H1 (cell line): ENCODE data around the gene FMOD. TPM values are rescaled to one million over a fixed set of nuclear protein-coding genes. Genes with fewer than 3 reads are reported as not detected.

Experiments
- CTCF ChIA-PET: fragments of 300-600 bp; sonication (Branson Sonifier 250); formaldehyde crosslinking; loops from one replicate; lab custom pipeline; 2021; ENCODE audit not compliant: partially characterized antibody; lab: Charles Lee
- POLR2A ChIA-PET: fragments of 300-600 bp; sonication (Branson Sonifier 250); formaldehyde crosslinking; loops from one replicate; lab custom pipeline; 2021; ENCODE audit warnings: inconsistent platforms; ENCODE audit not compliant: partially characterized antibody; lab: Charles Lee
- DNase-seq, 2 experiments: peaks; one replicate each; pipeline versions ENCODE4 v3.0.0 to v3.0.0-alpha.2; 2010 to 2022; ENCODE audit warnings: low spot score in 2 of 2, low read depth in 1 of 2, mixed read lengths in 1 of 2
- FAIRE-seq: peaks from 2 replicates; lab custom pipeline; 2011; peaks lifted over from hg19 to GRCh38; lab: Jason Lieb, UNC
- H2AFZ ChIP-seq: 2 replicates; pipeline ENCODE4 v1.8.1; 2012; ENCODE audit warnings: low read length, inconsistent platforms
- H2AK5ac ChIP-seq: 2 replicates; pipeline ENCODE4 v1.6.1; 2013; ENCODE audit warnings: low read depth, low read length
- H2BK120ac ChIP-seq: replicated peaks from 2 replicates; pipeline ENCODE3; 2013; ENCODE audit warnings: low read depth, low read length, inconsistent platforms
- H2BK12ac ChIP-seq: 2 replicates; pipeline ENCODE4 v1.6.1; 2013; ENCODE audit warnings: low read depth, low read length
- H2BK15ac ChIP-seq: 2 replicates; pipeline ENCODE4 v1.6.1; 2013; ENCODE audit warnings: low read length
- H2BK20ac ChIP-seq: 2 replicates; pipeline ENCODE4 v1.6.1; 2013; ENCODE audit warnings: low read length
- H2BK5ac ChIP-seq: 2 replicates; pipeline ENCODE4 v1.6.1; 2013; ENCODE audit warnings: low read depth, low read length
- H3K14ac ChIP-seq: 2 replicates; pipeline ENCODE4 v1.6.1; 2013; ENCODE audit warnings: inconsistent platforms; ENCODE audit not compliant: insufficient read length
- H3K18ac ChIP-seq: 2 replicates; pipeline ENCODE4 v1.6.1; 2013; ENCODE audit warnings: low read length; ENCODE audit errors: extremely low read depth
- H3K23ac ChIP-seq: 2 replicates; pipeline ENCODE4 v1.6.1; 2013; ENCODE audit warnings: inconsistent platforms; ENCODE audit not compliant: insufficient read length
- H3K23me2 ChIP-seq: 2 replicates; pipeline ENCODE4 v1.6.1; 2013; ENCODE audit warnings: low read depth, low read length
- H3K27ac ChIP-seq: 2 replicates; pipeline ENCODE4 v1.6.1; 2011; ENCODE audit warnings: low read depth, low read length, inconsistent platforms
- H3K27me3 ChIP-seq, 4 experiments: replicated peaks in 1 of 4; 1 replicate in 1 of 4; 2 replicates in 3 of 4; pipeline versions ENCODE4 v1.6.1 to v1.8.1; 2011 to 2013; ENCODE audit warnings: low read length in 3 of 4, mild to moderate bottlenecking in 3 of 4, inconsistent platforms in 2 of 4, mixed read lengths in 2 of 4, moderate library complexity in 1 of 4; ENCODE audit not compliant: control insufficient read depth in 3 of 4, insufficient read depth in 3 of 4; ENCODE audit errors: extremely low read depth in 1 of 4
- H3K36me3 ChIP-seq, 4 experiments: 2 replicates each; pipeline versions ENCODE4 v1.6.1 to v1.8.1; 2011 to 2013; ENCODE audit warnings: mild to moderate bottlenecking in 4 of 4, low read length in 3 of 4, moderate library complexity in 2 of 4, control low read depth in 1 of 4, inconsistent platforms in 1 of 4; ENCODE audit not compliant: insufficient read depth in 4 of 4, control insufficient read depth in 2 of 4
- H3K4ac ChIP-seq: replicated peaks from 2 replicates; pipeline ENCODE3; 2013; ENCODE audit warnings: low read length, low read depth, mixed read lengths, inconsistent platforms; ENCODE audit not compliant: insufficient read length
- H3K4me1 ChIP-seq, 4 experiments: replicated peaks in 1 of 4; 1 replicate in 1 of 4; 2 replicates in 3 of 4; pipeline versions ENCODE4 v1.6.1 to v1.8.1; 2011 to 2013; ENCODE audit warnings: low read length in 3 of 4, inconsistent platforms in 2 of 4, mixed read lengths in 1 of 4; ENCODE audit not compliant: insufficient read depth in 4 of 4, control insufficient read depth in 3 of 4
- H3K4me2 ChIP-seq, 2 experiments: 2 replicates each; pipeline versions ENCODE4 v1.6.1 to v1.8.1; 2011 to 2013; ENCODE audit warnings: low read depth in 2 of 2, low read length in 2 of 2, control low read depth in 1 of 2, inconsistent platforms in 1 of 2, mild to moderate bottlenecking in 1 of 2; ENCODE audit not compliant: insufficient read depth in 1 of 2
- H3K4me3 ChIP-seq, 4 experiments: fragments of 200-600, 300-600 bp in 1 of 4; sonication (generic), shearing (Covaris generic), sonication (Bioruptor Twin) in 1 of 4; 2 replicates each; pipeline versions ENCODE4 v1.5.1 to v1.8.1; 2011 to 2016; ENCODE audit warnings: low read length in 4 of 4, low read depth in 3 of 4, control low read depth in 2 of 4, inconsistent platforms in 2 of 4, mild to moderate bottlenecking in 2 of 4, mixed read lengths in 1 of 4, moderate library complexity in 1 of 4; ENCODE audit not compliant: insufficient read depth in 2 of 4; ENCODE audit errors: extremely low read depth in 1 of 4
- H3K56ac ChIP-seq: replicated peaks from 2 replicates; pipeline ENCODE3; 2013; ENCODE audit warnings: low read depth, mild to moderate bottlenecking, mixed read lengths, low read length, inconsistent platforms; ENCODE audit not compliant: insufficient read length
- H3K79me1 ChIP-seq: 2 replicates; pipeline ENCODE4 v1.6.1; 2013; ENCODE audit warnings: low read depth, low read length, control low read depth
- H3K79me2 ChIP-seq, 2 experiments: 2 replicates each; pipeline versions ENCODE4 v1.6.1 to v1.8.1; 2012 to 2013; ENCODE audit warnings: low read length in 2 of 2, mild to moderate bottlenecking in 2 of 2, inconsistent platforms in 1 of 2; ENCODE audit not compliant: insufficient read depth in 2 of 2, control insufficient read depth in 1 of 2
- H3K9ac ChIP-seq, 4 experiments: replicated peaks in 1 of 4; 1 replicate in 1 of 4; 2 replicates in 3 of 4; pipeline versions ENCODE4 v1.6.1 to v1.8.1; 2011 to 2013; ENCODE audit warnings: low read depth in 3 of 4, low read length in 3 of 4, control low read depth in 2 of 4, mild to moderate bottlenecking in 2 of 4, moderate library complexity in 2 of 4, inconsistent platforms in 1 of 4; ENCODE audit errors: extremely low read depth in 1 of 4
- H3K9me3 ChIP-seq, 2 experiments: 2 replicates each; pipeline versions ENCODE4 v1.6.1 to v1.8.1; 2012 to 2013; ENCODE audit warnings: mild to moderate bottlenecking in 2 of 2, moderate library complexity in 2 of 2, control low read depth in 1 of 2, inconsistent platforms in 1 of 2, low read depth in 1 of 2, low read length in 1 of 2, mixed read lengths in 1 of 2; ENCODE audit not compliant: insufficient read depth in 2 of 2
- H4K20me1 ChIP-seq, 2 experiments: replicated peaks in 1 of 2; 2 replicates each; pipeline versions ENCODE3 to v1.8.1; 2011 to 2013; ENCODE audit warnings: inconsistent platforms in 2 of 2, low read length in 2 of 2, mild to moderate bottlenecking in 1 of 2; ENCODE audit not compliant: insufficient read depth in 2 of 2, control insufficient read depth in 1 of 2
- H4K5ac ChIP-seq: 2 replicates; pipeline ENCODE4 v1.6.1; 2013; ENCODE audit warnings: low read length, low read depth, mixed read lengths, inconsistent platforms; ENCODE audit not compliant: insufficient read length
- H4K8ac ChIP-seq: 2 replicates; pipeline ENCODE4 v1.8.0; 2013; ENCODE audit warnings: mild to moderate bottlenecking, moderate library complexity, low read length, inconsistent platforms; ENCODE audit not compliant: insufficient read depth; ENCODE audit errors: extremely low read depth
- H4K91ac ChIP-seq: replicated peaks from 2 replicates; pipeline ENCODE3; 2013; ENCODE audit warnings: low read length, mixed read lengths, inconsistent platforms; ENCODE audit not compliant: insufficient read length
- BRCA1 ChIP-seq: IDR thresholded peaks from 2 replicates; pipeline ENCODE4 v1.6.1; 2012; ENCODE audit warnings: low read depth, low read length, improper control_type of control experiment
- EZH2 ChIP-seq: fragments of 200-600 bp; sonication (generic); IDR thresholded peaks from 2 replicates; pipeline ENCODE4 v1.7.1; 2012; ENCODE audit warnings: low read depth, mild to moderate bottlenecking, moderate library complexity, low read length, inconsistent platforms; ENCODE audit not compliant: severe bottlenecking
- GABPA ChIP-seq: IDR thresholded peaks from 2 replicates; pipeline ENCODE4 v1.6.1; 2011; ENCODE audit warnings: mild to moderate bottlenecking, low read length, moderate library complexity, borderline replicate concordance; ENCODE audit not compliant: insufficient read depth
- JUN ChIP-seq: IDR thresholded peaks from 2 replicates; pipeline ENCODE4 v1.6.1; 2011; ENCODE audit warnings: low read depth, mild to moderate bottlenecking, improper control_type of control experiment, low read length
- KDM1A ChIP-seq: fragments of 200-600, 300-600 bp; sonication (generic); IDR thresholded peaks from 2 replicates; pipeline ENCODE4 v1.7.1; 2016; ENCODE audit warnings: mild to moderate bottlenecking, low read length, borderline replicate concordance
- NRF1 ChIP-seq: IDR thresholded peaks from 2 replicates; pipeline ENCODE4 v1.6.1; 2011; ENCODE audit warnings: mild to moderate bottlenecking, low read depth, low read length, improper control_type of control experiment
- RNF2 ChIP-seq: fragments of 200-900, 300-1000 bp; sonication (generic); IDR thresholded peaks from 2 replicates; pipeline ENCODE4 v1.7.1; 2016; ENCODE audit warnings: borderline replicate concordance, low read depth, mild to moderate bottlenecking, antibody characterized with exemption, low read length; ENCODE audit not compliant: poor library complexity, severe bottlenecking; ENCODE audit errors: missing control alignments
- SIX5 ChIP-seq: IDR thresholded peaks from 2 replicates; pipeline ENCODE4 v1.6.1; 2011; ENCODE audit warnings: mild to moderate bottlenecking, low read depth, low read length
- SRF ChIP-seq: IDR thresholded peaks from 2 replicates; pipeline ENCODE4 v1.6.1; 2011; ENCODE audit warnings: mild to moderate bottlenecking, low read depth, low read length, moderate library complexity
- TAF1 ChIP-seq: IDR thresholded peaks from 2 replicates; pipeline ENCODE4 v1.6.1; 2011; ENCODE audit warnings: mild to moderate bottlenecking, low read depth, low read length
- TEAD4 ChIP-seq: IDR thresholded peaks from 2 replicates; pipeline ENCODE4 v1.6.1; 2012; ENCODE audit warnings: low read depth, low read length, inconsistent platforms, mixed read lengths
- ZNF274 ChIP-seq: IDR thresholded peaks from 2 replicates; pipeline ENCODE4 v1.7.0; 2012; ENCODE audit warnings: low read length, borderline replicate concordance; ENCODE audit errors: extremely low read depth
- WGBS, 2 experiments: shearing (Covaris generic) in 1 of 2; methylation state at CpG; one replicate each; pipeline versions ENCODE4 v1.1.6 to v1.1.7; 2013 to 2015; ENCODE audit warnings: low lambda C conversion rate in 2 of 2, mixed read lengths in 2 of 2, inconsistent platforms in 1 of 2, low coverage in 1 of 2, missing lambda C conversion rate in 1 of 2; ENCODE audit not compliant: insufficient replicate concordance in 2 of 2, insufficient coverage in 1 of 2, insufficient read length in 1 of 2; ENCODE audit errors: extremely low coverage in 1 of 2, missing lambda C conversion rate in 1 of 2; 5-methylcytosine and 5-hydroxymethylcytosine counted together
- polyA plus RNA-seq, 7 experiments: library from polyadenylated mRNA; depleted of rRNA in 3 of 7; stranded (reverse) in 5 of 7; unstranded in 2 of 7; fragments of >200 nt in 5 of 7; fragments of 200-250 nt in 2 of 7; gene quantifications; 1 replicate in 5 of 7; 2 replicates in 1 of 7; 4 replicates in 1 of 7; pipeline versions ENCODE4 v1.2.1 to v1.2.3, GENCODE V29; 2011 to 2013; ENCODE audit warnings: missing spikeins in 2 of 7, mixed read lengths in 2 of 7
- total RNA-seq: library from RNA; stranded (reverse); fragmentation: NEBNext Ultra II Directional; extraction: Animal tissue kit (Norgen Biotek cat#: 25700); gene quantifications from 2 replicates; pipeline ENCODE4 v1.2.1, GENCODE V29; 2021

The FMOD gene
- total and polyA plus RNA-seq, 2 of the 8 experiments (the other 6 are each of a cell fraction or from before 2014, with no cell fraction given), result 0.17 to 0.32 TPM

GRCh38 chr1:203321273-203322052 is 29.5 kb downstream of the FMOD start:
- Histone ChIP-seq H3K9me3 (no peaks in the 10 kb centered on the region), H2BK20ac (no peak overlapping the region), H3K79me2 (no peaks in the 10 kb centered on the region), H3K18ac (no peak overlapping the region), H3K79me1 (no peaks in the 10 kb centered on the region), H4K5ac (no peak overlapping the region), H2BK12ac (no peak overlapping the region), H2AK5ac (no peak overlapping the region), H3K27me3 (peaks cover 0 to 53% (median 23%) of the 10 kb centered on the region in 4 experiments; a peak in 6 of 7 replicates), H3K27ac (no peak overlapping the region), H2AFZ (no peak overlapping the region), H3K14ac (no peak overlapping the region), H3K4ac (no peak overlapping the region), H3K4me1 (peaks cover 3 to 22% (median 13%) of the 10 kb centered on the region in 4 experiments), H4K20me1 (no peaks in the 10 kb centered on the region), H4K8ac (no peak overlapping the region), H3K9ac (no peak overlapping the region; a peak in 1 of 7 replicates), H2BK5ac (no peak overlapping the region), H2BK15ac (0 out of 2 replicates have a peak overlapping the region, but pooled peaks have one; percentile 53), H3K36me3 (no peaks in the 10 kb centered on the region), H3K23me2 (no peaks in the 10 kb centered on the region; the same call in 1 of the 2 replicates), H3K23ac (no peak overlapping the region), H4K91ac (no peak overlapping the region), H2BK120ac (no peak overlapping the region), H3K4me2 (peak overlapping the region in 1 of 2 experiments; percentile 42; a peak in 2 of 4 replicates), H3K56ac (no peak overlapping the region), H3K4me3 (no peak overlapping the region)
- FAIRE-seq, result no peak
- ChIA-PET CTCF (interaction anchor here (0.6 to 10.1 kb wide), 22 partner anchors 9 to 1124 kb away, joined by 3 to 157 read pairs (median 4); no protein-coding TSS in a partner anchor), POLR2A (interaction anchor here (1.4 to 2.6 kb wide), 3 partner anchors 12 to 15 kb away, joined by 3 to 11 read pairs (median 6); partner anchors contain the start of gene BTG2)
- DNase-seq, result no peak
- 72% methylated on average over 6 of the region's 6 CpGs; no CpG with 5 or more reads in 1 of the 2 experiments for WGBS, 2 experiments
- TF ChIP-seq JUN (no peak), ZNF274 (no peak), GABPA (no peak), SIX5 (no peak), RNF2 (no peak), TAF1 (no peak), BRCA1 (no peak), SRF (no peak), KDM1A (no peak), EZH2 (no peak), NRF1 (no peak), TEAD4 (no peak)
